PC-3 (cell line): Measurements from ENCODE around the gene ZNF528. TPM values are rescaled to one million over a fixed set of nuclear protein-coding genes. Genes with fewer than 3 reads are reported as not detected.

ENCODE experiments used
- ATAC-seq: fragments of 200-7000 bp; cut with Tn5 transposase; 2 replicates; pipeline ENCODE4 v1.9.1; 2020; ENCODE audit warnings: mild to moderate bottlenecking, moderate library complexity
- BruUV-seq: library from RNA; stranded (reverse); fragments of 400-500 nt; replicated peaks from 2 replicates; lab custom pipeline; 2021; lab: Mats Ljungman, UMichigan
- CTCF ChIA-PET: fragments of 300-600 bp; sonication (Branson Sonifier 250); formaldehyde crosslinking; loops from one replicate; lab custom pipeline; 2022; ENCODE audit warnings: antibody characterized with exemption; lab: Charles Lee
- POLR2A ChIA-PET: fragments of 300-600 bp; sonication (Branson Sonifier 250); formaldehyde crosslinking; loops from one replicate; lab custom pipeline; 2022; ENCODE audit warnings: antibody characterized with exemption; ENCODE audit not compliant: unreplicated experiment; lab: Charles Lee
- DNase-seq: peaks from one replicate; pipeline ENCODE4 v3.0.0-alpha.2; 2015
- H2AFZ ChIP-seq: fragments of 300-600 bp; sonication (generic); 2 replicates; pipeline ENCODE4 v1.6.0; 2016; ENCODE audit warnings: antibody characterized with exemption, low read length
- H3F3A ChIP-seq: fragments of 300-600 bp; sonication (generic); one replicate; pipeline ENCODE4 v1.6.0; 2017; ENCODE audit warnings: antibody characterized with exemption, low read length, control low read depth, mild to moderate bottlenecking; ENCODE audit not compliant: unreplicated experiment
- H3K27ac ChIP-seq: fragments of 300-600 bp; sonication (generic); 2 replicates; pipeline ENCODE4 v1.5.1; 2016; ENCODE audit warnings: mild to moderate bottlenecking, low read length
- H3K27me3 ChIP-seq: fragments of 300-600 bp; sonication (generic); 2 replicates; pipeline ENCODE4 v1.6.1; 2016; ENCODE audit warnings: low read length, mixed read lengths
- H3K36me3 ChIP-seq: fragments of 300-600 bp; sonication (generic); 2 replicates; pipeline ENCODE4 v1.6.1; 2016; ENCODE audit warnings: low read depth, mixed run types, low read length, mixed read lengths
- H3K4me1 ChIP-seq: fragments of 300-600 bp; sonication (generic); 2 replicates; pipeline ENCODE4 v1.5.1; 2016; ENCODE audit warnings: low read length; ENCODE audit not compliant: insufficient read depth
- H3K4me2 ChIP-seq: fragments of 300-600 bp; sonication (generic); 2 replicates; pipeline ENCODE4 v1.6.0; 2016; ENCODE audit warnings: low read length
- H3K4me3 ChIP-seq: fragments of 300-600 bp; sonication (generic); 2 replicates; pipeline ENCODE4 v1.5.1; 2016; ENCODE audit warnings: mild to moderate bottlenecking, low read length, mixed read lengths
- H3K79me2 ChIP-seq: fragments of 300-600 bp; sonication (generic); 2 replicates; pipeline ENCODE4 v1.6.1; 2017; ENCODE audit warnings: low read length, mixed read lengths
- H3K9ac ChIP-seq: fragments of 300-600 bp; sonication (generic); 2 replicates; pipeline ENCODE4 v1.6.0; 2016; ENCODE audit warnings: mild to moderate bottlenecking, low read length
- H3K9me2 ChIP-seq: fragments of 300-600 bp; sonication (generic); replicated peaks from 2 replicates; pipeline ENCODE4 v1.6.1; 2016; ENCODE audit warnings: mixed run types, low read length, mixed read lengths
- H3K9me3 ChIP-seq: fragments of 300-600 bp; sonication (generic); 2 replicates; pipeline ENCODE4 v1.6.1; 2016; ENCODE audit warnings: low read length, mixed read lengths
- H4K20me1 ChIP-seq: fragments of 300-600 bp; sonication (generic); 2 replicates; pipeline ENCODE4 v1.6.1; 2016; ENCODE audit warnings: low read length, mixed read lengths
- CTCF ChIP-seq: fragments of 300-600 bp; sonication (generic); conservative IDR thresholded peaks from 2 replicates; pipeline ENCODE4 v1.5.1; 2017; ENCODE audit warnings: antibody characterized with exemption, low read depth, mild to moderate bottlenecking, low read length
- EZH2 ChIP-seq: fragments of 300-600 bp; sonication (generic); IDR thresholded peaks from one replicate; pipeline ENCODE4 v1.6.1; 2017; ENCODE audit warnings: antibody characterized with exemption, mild to moderate bottlenecking, low read length; ENCODE audit not compliant: unreplicated experiment
- EZH2phosphoT487 ChIP-seq: fragments of 300-600 bp; sonication (generic); IDR thresholded peaks from 2 replicates; pipeline ENCODE4 v1.6.1; 2018; ENCODE audit warnings: mild to moderate bottlenecking, antibody characterized with exemption, low read length, borderline replicate concordance
- intact Hi-C: fragments of 100-400 bp; cut with micrococcal nuclease; formaldehyde crosslinking; loops from 2 replicates; pipeline ENCODE4 v1.9.0; 2023
- total RNA-seq: library from RNA; depleted of rRNA; stranded (reverse); fragments of >200 nt; gene quantifications from 2 replicates; pipeline ENCODE4 v1.2.3, GENCODE V29; 2014

The ZNF528 gene
- total RNA-seq, 1 experiment from 2014 or later, result 5.7 TPM

- TF ChIP-seq CTCF (no peak), EZH2 (no peak), EZH2phosphoT487 (no peak)
- ATAC-seq, result no peak
- POLR2A ChIA-PET, result no interaction called here
- H3K9me3 ChIP-seq, result peaks cover 45% of the 10 kb centered on the region
- no TSS peak for BruUV-seq
- H3K9me2 ChIP-seq, result no peaks in the 10 kb centered on the region
- no peak for DNase-seq
- no peaks in the 10 kb centered on the region for H3K4me1 ChIP-seq
- CTCF ChIA-PET, result no interaction called here
- no peak overlapping the region for H2AFZ ChIP-seq
- no peaks in the 10 kb centered on the region for H4K20me1 ChIP-seq
- no peaks in the 10 kb centered on the region for H3K27me3 ChIP-seq
- H3K79me2 ChIP-seq, result no peaks in the 10 kb centered on the region
- no peak overlapping the region for H3K4me2 ChIP-seq
- H3K9ac ChIP-seq, result no peak overlapping the region
- H3F3A ChIP-seq, result no peaks in the 10 kb centered on the region
- no peak overlapping the region for H3K4me3 ChIP-seq
- peaks cover 5% of the 10 kb centered on the region; the same call in 1 of the 2 replicates for H3K36me3 ChIP-seq
- H3K27ac ChIP-seq, result no peak overlapping the region
- intact Hi-C loops, result no loop called here
These were observed 6.5 kb upstream of the ZNF528 start for GRCh38 chr19:52391135-52391534.

GRCh38 chr19:52398081-52398441 lies 412 bp downstream of the ZNF528 start:
- Histone ChIP-seq H4K20me1 (no peaks in the 10 kb centered on the region), H3K27me3 (no peaks in the 10 kb centered on the region), H2AFZ (peak overlapping the region; percentile 98), H3K36me3 (peaks cover 22% of the 10 kb centered on the region; the same call in 1 of the 2 replicates), H3K9me3 (peaks cover 45% of the 10 kb centered on the region), H3K4me3 (peak overlapping the region; percentile 75), H3K4me1 (no peaks in the 10 kb centered on the region), H3K9me2 (no peaks in the 10 kb centered on the region), H3K9ac (peak overlapping the region; percentile 71), H3K27ac (0 out of 2 replicates have a peak overlapping the region, but pooled peaks have one; percentile 6), H3F3A (no peaks in the 10 kb centered on the region), H3K79me2 (no peaks in the 10 kb centered on the region), H3K4me2 (peak overlapping the region; percentile 81)
- TF ChIP-seq EZH2phosphoT487 (no peak), CTCF (no peak), EZH2 (no peak)
- intact Hi-C loops, result no loop called here
- CTCF ChIA-PET, result no interaction called here
- DNase-seq (no peak), ATAC-seq (peak; percentile 48)
- BruUV-seq, result TSS peak; percentile 91
- POLR2A ChIA-PET, result no interaction called here

GRCh38 chr19:52410276-52410675 lies 12.6 kb downstream of the ZNF528 start:
- Histone ChIP-seq H3K9me2 (no peaks in the 10 kb centered on the region), H3K9ac (no peak overlapping the region), H3F3A (no peaks in the 10 kb centered on the region), H3K27me3 (no peaks in the 10 kb centered on the region), H3K4me3 (no peak overlapping the region), H3K36me3 (peaks cover 39% of the 10 kb centered on the region), H3K79me2 (no peaks in the 10 kb centered on the region), H3K27ac (no peak overlapping the region), H3K4me1 (no peaks in the 10 kb centered on the region), H3K9me3 (peaks cover 76% of the 10 kb centered on the region), H2AFZ (no peak overlapping the region), H4K20me1 (no peaks in the 10 kb centered on the region), H3K4me2 (no peak overlapping the region)
- POLR2A ChIA-PET, result no interaction called here
- intact Hi-C loops, result no loop called here
- BruUV-seq, result no TSS peak
- DNase-seq (no peak), ATAC-seq (no peak)
- no peak for TF ChIP-seq EZH2phosphoT487
- no peak for TF ChIP-seq EZH2
- no peak for TF ChIP-seq CTCF
- CTCF ChIA-PET, result no interaction called here
